Fibroblast of skin of right quadriceps (primary cell): ENCODE measurements around the gene LIMA1.

Experiments
- DNase-seq: peaks from one replicate; pipeline ENCODE4 v3.0.0-alpha.2; 2013

Gene LIMA1

DNA sequence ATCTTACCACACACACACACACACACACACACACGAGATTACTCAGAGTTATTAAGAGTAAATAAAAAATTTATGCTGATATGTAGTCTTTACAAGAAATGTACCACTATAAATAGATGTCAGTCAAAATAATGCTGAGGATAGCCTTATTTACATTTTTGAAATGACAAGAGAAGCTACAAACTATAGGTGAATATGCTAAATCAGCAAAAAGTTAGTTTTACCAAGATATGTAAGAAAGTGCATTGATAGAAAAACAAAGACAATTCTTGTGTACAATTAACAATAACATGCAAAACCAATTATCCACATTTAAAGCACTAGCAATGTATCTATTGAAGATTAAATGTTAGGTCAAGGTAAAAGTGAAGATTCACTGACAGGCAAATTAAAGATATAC is 69.3 kb downstream of the LIMA1 start:
- no peak for DNase-seq

GRCh38 chr12:50213439-50213838 is 69.9 kb downstream of the LIMA1 start:
- no peak for DNase-seq

DNA sequence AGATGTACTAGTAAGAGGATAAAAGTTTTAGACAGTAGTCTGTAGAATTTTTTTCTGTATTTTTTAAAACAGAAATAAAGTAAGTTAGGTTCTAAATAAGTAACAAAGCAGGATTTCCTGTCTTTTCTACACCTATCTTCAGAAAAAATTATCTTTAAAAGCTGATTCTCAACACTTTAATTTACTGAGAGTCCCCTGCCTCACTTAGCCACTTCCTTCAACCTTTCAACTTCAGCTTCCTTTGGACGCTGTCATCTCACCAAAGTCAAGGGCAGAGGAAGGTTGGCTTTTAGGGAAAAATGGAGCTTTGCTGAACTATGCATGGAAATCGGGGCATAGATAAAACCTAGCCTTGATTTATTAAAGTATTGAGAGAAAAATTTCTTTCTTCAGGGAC is 71.3 kb downstream of the LIMA1 start:
- no peak for DNase-seq

- peak; percentile 84 for DNase-seq
These were observed 71.8 kb downstream of the LIMA1 start for GRCh38 chr12:50211392-50212070.

DNA sequence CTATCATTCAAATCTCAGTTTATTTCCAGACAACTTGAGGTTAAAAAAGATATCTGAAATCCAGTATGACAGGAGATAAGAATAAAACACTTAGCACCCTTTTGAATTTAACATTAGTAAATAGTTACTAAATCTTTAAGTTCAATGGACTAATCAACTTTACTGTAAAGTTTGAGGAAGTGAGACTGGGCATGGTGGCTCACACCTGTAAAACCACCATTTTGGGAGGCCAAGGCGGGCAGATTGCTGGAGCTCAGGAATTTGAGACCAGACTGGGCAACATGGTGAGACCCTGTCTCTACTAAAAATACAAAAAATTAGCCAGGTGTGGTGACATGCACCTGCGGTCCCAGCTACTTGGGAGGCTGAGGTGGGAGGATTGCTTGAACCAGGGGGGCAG is 75.9 kb downstream of the LIMA1 start:
- DNase-seq, result no peak

GRCh38 chr12:50205648-50206047 is 77.7 kb downstream of the LIMA1 start:
- DNase-seq, result no peak

GRCh38 chr12:50203691-50204090 is 79.6 kb downstream of the LIMA1 start:
- no peak for DNase-seq

DNA sequence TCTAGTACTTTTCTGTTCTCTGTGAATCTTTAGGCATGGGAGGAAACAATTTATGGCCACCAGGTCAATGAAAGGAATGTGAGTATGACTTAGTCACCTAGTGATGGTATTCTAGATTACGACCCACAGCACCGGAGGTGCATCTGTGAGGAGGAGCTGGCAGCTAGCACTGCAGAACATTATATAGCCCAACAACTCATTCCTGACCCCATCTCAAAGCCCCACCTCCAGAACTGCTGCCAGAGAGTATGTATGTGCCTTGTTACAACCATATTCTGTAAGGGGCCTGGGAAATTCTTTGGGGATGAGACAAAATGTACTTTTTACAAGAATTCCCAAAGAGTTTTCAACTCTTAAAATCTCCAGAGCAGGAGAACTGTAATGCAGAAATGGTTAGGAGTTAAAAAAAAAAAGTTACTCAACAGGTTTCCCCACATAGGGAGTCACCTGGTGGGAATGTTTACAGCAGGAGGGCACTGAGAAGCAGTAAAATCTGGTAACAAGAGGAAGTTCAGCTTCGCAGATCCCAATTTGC is 81.3 kb downstream of the LIMA1 start:
- DNase-seq, result peak; percentile 99

GRCh38 chr12:50200552-50201273 is 82.6 kb downstream of the LIMA1 start:
- peak; percentile 90 for DNase-seq

DNA sequence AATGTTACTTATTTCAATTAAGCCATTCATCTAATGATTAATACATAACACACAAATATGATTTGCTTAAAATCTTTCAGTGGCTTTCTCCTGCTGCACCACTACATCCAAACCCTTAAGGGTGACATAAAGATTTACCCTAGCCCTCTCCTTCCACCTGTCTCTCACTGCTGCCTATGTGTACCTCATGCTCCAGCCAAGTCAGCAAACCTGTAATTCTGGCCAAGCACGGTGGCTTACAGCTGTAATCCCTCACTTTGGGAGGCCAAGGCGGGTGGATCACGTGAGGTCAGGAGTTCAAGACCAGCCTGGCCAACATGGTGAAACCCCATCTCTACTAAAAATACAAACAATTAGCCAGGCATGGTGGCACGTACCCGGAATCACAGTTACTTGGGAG is 84.5 kb downstream of the LIMA1 start:
- DNase-seq, result no peak

DNA sequence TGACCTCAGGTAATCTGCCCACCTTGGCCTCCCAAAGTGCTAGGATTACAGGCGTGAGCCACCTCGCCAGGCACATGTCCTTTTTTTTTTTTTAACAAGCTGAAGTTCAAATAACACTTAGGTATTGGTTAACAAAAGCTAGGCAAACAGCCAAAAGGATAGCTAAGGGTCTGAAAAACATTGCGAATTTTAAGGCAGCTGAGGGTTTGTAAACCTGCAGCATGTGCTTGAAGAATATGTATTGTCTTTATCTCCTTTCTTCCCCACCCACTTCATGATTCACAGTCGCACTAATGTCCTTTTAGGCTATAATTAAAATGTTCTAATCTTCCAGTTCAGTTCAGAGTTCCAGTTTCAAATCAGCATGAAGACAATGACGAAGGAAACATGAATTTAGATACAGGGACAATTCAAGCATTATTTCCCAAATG is 86.0 kb downstream of the LIMA1 start:
- no peak for DNase-seq

DNA sequence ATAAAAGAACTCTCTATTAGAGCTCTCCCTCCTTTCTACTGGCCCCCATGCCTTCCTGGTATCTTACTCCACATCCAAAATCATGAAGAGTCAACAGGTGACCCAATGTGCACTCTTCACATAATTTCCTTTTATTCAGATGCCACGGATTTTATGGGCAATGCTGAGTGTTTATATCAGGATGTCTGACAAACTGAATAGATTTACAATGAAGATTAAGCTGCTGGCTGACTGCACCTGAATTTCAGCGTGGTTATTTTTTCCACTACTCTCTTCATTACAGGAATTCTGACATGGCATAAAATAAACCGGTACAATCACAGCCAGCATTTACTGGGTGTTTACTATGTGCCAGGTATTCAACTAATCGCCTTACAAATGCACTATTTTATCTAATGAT is 86.8 kb downstream of the LIMA1 start:
- no peak for DNase-seq

- DNase-seq, result peak; percentile 22
These were observed 87.5 kb downstream of the LIMA1 start for GRCh38 chr12:50195832-50196231.

- peak; percentile 86 for DNase-seq
These were observed 90.4 kb downstream of the LIMA1 start for GRCh38 chr12:50192908-50193307.

GRCh38 chr12:50192236-50192635 is 91.1 kb downstream of the LIMA1 start:
- no peak for DNase-seq

DNA sequence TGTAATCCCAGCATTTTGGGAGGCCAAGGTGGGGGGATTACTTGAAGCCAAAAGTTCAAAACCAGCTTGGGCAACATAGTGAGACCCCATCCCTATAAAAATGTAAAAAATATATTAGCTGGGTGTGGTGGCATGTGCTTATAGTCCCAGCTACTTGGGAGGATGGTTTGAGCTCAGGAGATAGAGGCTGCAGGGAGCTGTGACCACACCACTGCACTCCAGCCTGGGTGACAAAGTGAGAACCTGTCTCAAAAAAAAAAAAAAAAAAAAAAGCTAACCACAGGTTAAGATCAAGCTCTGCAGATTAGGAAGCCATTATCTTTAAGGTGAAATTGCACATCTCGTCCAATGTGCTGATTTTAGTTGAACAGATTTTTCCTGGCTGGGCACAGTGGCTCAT is 92.5 kb downstream of the LIMA1 start:
- no peak for DNase-seq

DNA sequence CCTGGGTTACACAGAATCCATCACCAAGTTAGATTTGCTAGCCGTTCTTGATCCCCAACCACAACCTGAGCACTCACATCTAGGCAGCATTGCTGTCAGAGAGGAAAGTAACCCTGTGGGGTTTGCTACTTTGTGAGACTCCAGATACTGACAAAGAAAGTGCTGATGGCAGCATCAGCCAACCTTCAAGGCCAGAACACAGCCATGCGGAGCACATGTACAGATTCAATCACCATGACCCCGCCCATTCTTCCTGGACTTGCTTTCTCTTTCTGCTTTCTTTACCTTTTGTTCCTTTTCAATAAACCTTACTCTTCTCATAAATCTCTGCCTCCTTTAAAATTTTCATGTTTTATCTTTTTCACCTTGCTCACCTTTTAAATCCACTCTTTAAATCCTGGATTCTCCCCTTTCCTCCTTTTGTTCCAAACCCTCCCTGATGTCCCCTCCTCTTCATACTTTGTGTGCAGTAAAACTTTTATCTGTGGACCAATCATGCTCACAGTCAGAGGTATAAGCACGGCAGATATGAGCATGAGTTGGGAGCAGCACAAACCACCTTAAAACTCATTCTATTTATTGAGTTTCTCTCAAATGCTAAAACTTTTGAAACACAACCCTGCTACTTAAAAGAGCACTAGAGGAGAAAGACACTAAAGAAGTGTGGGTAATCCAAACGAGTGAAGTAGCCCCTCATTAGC is 94.3 kb downstream of the LIMA1 start:
- no peak for DNase-seq

DNA sequence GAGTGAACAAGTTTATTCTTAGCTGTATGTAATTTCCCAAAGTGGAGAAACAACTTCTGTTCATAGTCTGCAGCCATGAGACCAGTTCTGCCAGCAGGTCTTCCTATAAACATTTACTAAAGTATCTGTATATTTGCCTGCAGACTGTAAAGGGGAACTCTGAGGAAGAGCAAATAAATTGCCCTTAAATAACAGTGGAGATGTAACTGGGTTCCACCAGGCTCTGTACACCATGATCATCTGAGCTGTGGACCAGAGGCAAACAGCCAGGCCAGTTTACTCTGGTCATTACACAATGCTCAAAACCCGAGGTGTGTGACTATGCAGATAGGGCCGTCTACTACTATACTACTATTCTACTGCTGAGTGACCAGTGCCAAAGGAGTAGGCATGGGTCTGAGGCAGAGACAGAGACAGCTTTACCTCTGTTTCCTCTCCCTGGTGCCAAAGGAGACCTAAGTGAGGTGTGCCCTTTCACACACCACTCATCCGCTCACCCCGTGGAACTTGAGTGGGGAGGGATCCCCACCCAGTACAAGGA is 95.0 kb downstream of the LIMA1 start:
- DNase-seq, result no peak

- peak; percentile 96 for DNase-seq
These were observed 96.0 kb downstream of the LIMA1 start for GRCh38 chr12:50187084-50187900.

DNA sequence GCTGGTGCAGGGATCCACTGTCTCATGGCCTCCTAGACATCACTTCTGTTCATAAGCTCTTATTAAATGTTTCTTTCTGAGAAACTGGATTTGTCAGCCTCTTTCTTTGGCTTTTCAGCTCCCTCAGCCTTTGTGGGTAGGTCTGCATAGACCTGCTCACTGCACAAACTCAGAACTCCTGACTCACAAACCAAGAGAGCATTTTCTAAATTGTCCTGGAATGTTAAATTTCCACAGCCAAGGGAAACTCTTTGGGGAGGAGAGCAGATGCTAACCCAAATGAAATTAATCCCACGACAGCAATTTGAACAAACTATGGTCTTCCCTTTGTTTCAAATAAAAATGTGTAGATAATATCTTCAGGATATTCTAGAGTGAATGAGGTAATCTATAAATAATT is 96.6 kb downstream of the LIMA1 start:
- peak; percentile 88 for DNase-seq

- DNase-seq, result peak; percentile 38
These were observed 97.2 kb downstream of the LIMA1 start for GRCh38 chr12:50185970-50186663.
